NB4 (cell line): ENCODE data around the gene TMTC2.

Experiments
- CTCF ChIP-seq: IDR thresholded peaks from one replicate; pipeline ENCODE4 v1.5.1; 2012; ENCODE audit warnings: low read depth, low read length
- MAX ChIP-seq: IDR thresholded peaks from 2 replicates; pipeline ENCODE4 v1.6.1; 2011; ENCODE audit warnings: low read depth, low read length
- POLR2A ChIP-seq: IDR thresholded peaks from 2 replicates; pipeline ENCODE4 v1.6.1; 2011; ENCODE audit warnings: mild to moderate bottlenecking; ENCODE audit not compliant: insufficient read length; ENCODE audit errors: extremely low read depth

- TF ChIP-seq MAX, result no peak
- no peak for TF ChIP-seq CTCF
- TF ChIP-seq POLR2A, result no peak
These were observed 169.2 kb downstream of the TMTC2 start for GRCh38 chr12:82855872-82856271.
